Liver (tissue), 3 donors: ENCODE measurements around the gene MVP.

Experiments
- FOXA1 ChIP-seq: IDR thresholded peaks from 2 replicates; pipeline ENCODE4 v1.6.1; 2016; ENCODE audit warnings: antibody characterized with exemption
- GABPA ChIP-seq, 2 donors: IDR thresholded peaks in 1 of 2; conservative IDR thresholded peaks in 1 of 2; 2 replicates each; pipeline ENCODE4 v1.6.1; 2016; ENCODE audit warnings: antibody characterized with exemption in 2 of 2, mild to moderate bottlenecking in 1 of 2, moderate library complexity in 1 of 2
- NR2F2 ChIP-seq: IDR thresholded peaks from 2 replicates; pipeline ENCODE4 v1.6.1; 2016; ENCODE audit warnings: antibody characterized with exemption
- RAD21 ChIP-seq, 2 donors: IDR thresholded peaks; 2 replicates each; pipeline ENCODE4 v1.6.1; 2016; ENCODE audit warnings: antibody characterized with exemption in 2 of 2, mild to moderate bottlenecking in 2 of 2
- TF ChIP-seq, protein P1 (sequence below): fragments of 150-350 bp; IDR thresholded peaks from 2 replicates; pipeline ENCODE4 v1.5.1; 2017; ENCODE audit warnings: improper control_type of control experiment, low read depth, low read length; ENCODE audit not compliant: missing input control
- TF ChIP-seq, protein P2 (sequence below): IDR thresholded peaks from 2 replicates; pipeline ENCODE4 v1.6.1; 2016; ENCODE audit warnings: antibody characterized with exemption, mild to moderate bottlenecking
- donor health status: healthy.
- donor health status: healthy.

DNA sequence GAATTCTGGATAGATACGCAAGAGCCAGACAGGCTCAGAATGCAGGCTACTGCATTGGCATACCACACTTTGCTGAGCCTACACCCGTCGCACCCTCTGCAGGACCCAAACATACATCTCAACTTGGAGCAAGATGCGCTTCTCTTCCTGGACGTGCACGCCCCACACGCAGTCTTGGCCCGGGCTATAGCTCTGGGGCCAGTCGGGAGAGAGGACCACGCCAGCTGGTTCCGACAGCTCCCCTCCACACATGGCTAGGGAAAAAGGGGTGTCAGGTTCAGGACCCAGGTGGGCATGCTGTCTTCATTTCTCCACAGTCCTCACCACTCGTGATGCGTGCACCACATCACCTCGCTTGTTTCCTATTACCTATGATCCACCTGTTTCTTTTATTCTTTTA is 57.9 kb downstream of the MVP start:
- TF ChIP-seq, protein P1, sequence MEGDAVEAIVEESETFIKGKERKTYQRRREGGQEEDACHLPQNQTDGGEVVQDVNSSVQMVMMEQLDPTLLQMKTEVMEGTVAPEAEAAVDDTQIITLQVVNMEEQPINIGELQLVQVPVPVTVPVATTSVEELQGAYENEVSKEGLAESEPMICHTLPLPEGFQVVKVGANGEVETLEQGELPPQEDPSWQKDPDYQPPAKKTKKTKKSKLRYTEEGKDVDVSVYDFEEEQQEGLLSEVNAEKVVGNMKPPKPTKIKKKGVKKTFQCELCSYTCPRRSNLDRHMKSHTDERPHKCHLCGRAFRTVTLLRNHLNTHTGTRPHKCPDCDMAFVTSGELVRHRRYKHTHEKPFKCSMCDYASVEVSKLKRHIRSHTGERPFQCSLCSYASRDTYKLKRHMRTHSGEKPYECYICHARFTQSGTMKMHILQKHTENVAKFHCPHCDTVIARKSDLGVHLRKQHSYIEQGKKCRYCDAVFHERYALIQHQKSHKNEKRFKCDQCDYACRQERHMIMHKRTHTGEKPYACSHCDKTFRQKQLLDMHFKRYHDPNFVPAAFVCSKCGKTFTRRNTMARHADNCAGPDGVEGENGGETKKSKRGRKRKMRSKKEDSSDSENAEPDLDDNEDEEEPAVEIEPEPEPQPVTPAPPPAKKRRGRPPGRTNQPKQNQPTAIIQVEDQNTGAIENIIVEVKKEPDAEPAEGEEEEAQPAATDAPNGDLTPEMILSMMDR = no peak
- TF ChIP-seq, protein P2, sequence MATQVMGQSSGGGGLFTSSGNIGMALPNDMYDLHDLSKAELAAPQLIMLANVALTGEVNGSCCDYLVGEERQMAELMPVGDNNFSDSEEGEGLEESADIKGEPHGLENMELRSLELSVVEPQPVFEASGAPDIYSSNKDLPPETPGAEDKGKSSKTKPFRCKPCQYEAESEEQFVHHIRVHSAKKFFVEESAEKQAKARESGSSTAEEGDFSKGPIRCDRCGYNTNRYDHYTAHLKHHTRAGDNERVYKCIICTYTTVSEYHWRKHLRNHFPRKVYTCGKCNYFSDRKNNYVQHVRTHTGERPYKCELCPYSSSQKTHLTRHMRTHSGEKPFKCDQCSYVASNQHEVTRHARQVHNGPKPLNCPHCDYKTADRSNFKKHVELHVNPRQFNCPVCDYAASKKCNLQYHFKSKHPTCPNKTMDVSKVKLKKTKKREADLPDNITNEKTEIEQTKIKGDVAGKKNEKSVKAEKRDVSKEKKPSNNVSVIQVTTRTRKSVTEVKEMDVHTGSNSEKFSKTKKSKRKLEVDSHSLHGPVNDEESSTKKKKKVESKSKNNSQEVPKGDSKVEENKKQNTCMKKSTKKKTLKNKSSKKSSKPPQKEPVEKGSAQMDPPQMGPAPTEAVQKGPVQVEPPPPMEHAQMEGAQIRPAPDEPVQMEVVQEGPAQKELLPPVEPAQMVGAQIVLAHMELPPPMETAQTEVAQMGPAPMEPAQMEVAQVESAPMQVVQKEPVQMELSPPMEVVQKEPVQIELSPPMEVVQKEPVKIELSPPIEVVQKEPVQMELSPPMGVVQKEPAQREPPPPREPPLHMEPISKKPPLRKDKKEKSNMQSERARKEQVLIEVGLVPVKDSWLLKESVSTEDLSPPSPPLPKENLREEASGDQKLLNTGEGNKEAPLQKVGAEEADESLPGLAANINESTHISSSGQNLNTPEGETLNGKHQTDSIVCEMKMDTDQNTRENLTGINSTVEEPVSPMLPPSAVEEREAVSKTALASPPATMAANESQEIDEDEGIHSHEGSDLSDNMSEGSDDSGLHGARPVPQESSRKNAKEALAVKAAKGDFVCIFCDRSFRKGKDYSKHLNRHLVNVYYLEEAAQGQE = no peak
- TF ChIP-seq FOXA1 (no peak), GABPA (IDR thresholded peaks at IDR 0.05 in 1 of 2, conservative IDR thresholded peaks at IDR 0.05 in 1 of 2) (no peak), RAD21 (IDR thresholded peaks at IDR 0.05) (no peak), NR2F2 (no peak)
